ENCODE measurements around the gene SUFU. TPM values are rescaled to one million over a fixed set of nuclear protein-coding genes. Genes with fewer than 3 reads are reported as not detected.

Gene SUFU
- total and polyA plus RNA-seq, 10 donors, result 2.0 to 21.9 (median 13.0) TPM

GRCh38 chr10:102519246-102519825 lies 15.6 kb downstream of the SUFU start:
- H3K36me3 ChIP-seq, result peaks cover 0 to 79% (median 10%) of the 10 kb centered on the region in 6 donors
- TF ChIP-seq CTCF (IDR thresholded peaks at IDR 0.05 in 8 of 11, conservative IDR thresholded peaks at IDR 0.05 in 3 of 11) (no peak), POLR2A (IDR thresholded peaks at IDR 0.05) (no peak), POLR2AphosphoS5 (IDR thresholded peaks at IDR 0.05) (no peak)
- H3K4me1 ChIP-seq, result no peaks in the 10 kb centered on the region
- no peak overlapping the region for H3K27ac ChIP-seq
- intact Hi-C loops (cut with DNase I; ENCODE audit: low total_unique reads), result no loop called here
- WGBS, 5 donors, result 89 to 95% (median 93%) methylated on average over 12 of the region's 12 CpGs
- H3K27me3 ChIP-seq (replicated peaks in 1 of 7), result no peaks in the 10 kb centered on the region
- H3K9me3 ChIP-seq, result no peaks in the 10 kb centered on the region
- peak; percentile 4 for DNase-seq
- no peak overlapping the region for H3K4me3 ChIP-seq

- intact Hi-C loops (cut with DNase I; ENCODE audit: low total_unique reads), result no loop called here
- peak; percentile 1 for DNase-seq
- no peaks in the 10 kb centered on the region for H3K27me3 ChIP-seq (replicated peaks in 1 of 7)
- H3K9me3 ChIP-seq, result no peaks in the 10 kb centered on the region
- peaks cover 0 to 82% (median 6%) of the 10 kb centered on the region in 6 donors for H3K36me3 ChIP-seq
- H3K4me1 ChIP-seq, result no peaks in the 10 kb centered on the region
- no peak overlapping the region for H3K27ac ChIP-seq
- H3K4me3 ChIP-seq, result no peak overlapping the region
- TF ChIP-seq CTCF (IDR thresholded peaks at IDR 0.05 in 8 of 11, conservative IDR thresholded peaks at IDR 0.05 in 3 of 11), result no peak
- no peak for TF ChIP-seq POLR2AphosphoS5 (IDR thresholded peaks at IDR 0.05)
- TF ChIP-seq POLR2A (IDR thresholded peaks at IDR 0.05), result no peak
- 80 to 100% (median 90%) methylated on average over 1 of the region's 1 CpG for WGBS, 5 donors
These were observed 19.1 kb downstream of the SUFU start for GRCh38 chr10:102522874-102523249.

GRCh38 chr10:102523250-102524029 lies 19.7 kb downstream of the SUFU start:
- DNase-seq, result peak; percentile 27
- H3K36me3 ChIP-seq, result peaks cover 0 to 80% (median 5%) of the 10 kb centered on the region in 6 donors
- no peaks in the 10 kb centered on the region for H3K9me3 ChIP-seq
- no peaks in the 10 kb centered on the region for H3K27me3 ChIP-seq (replicated peaks in 1 of 7)
- WGBS, 5 donors, result 75 to 85% (median 84%) methylated on average over 7 of the region's 7 CpGs
- no peak for TF ChIP-seq POLR2AphosphoS5 (IDR thresholded peaks at IDR 0.05)
- no peak for TF ChIP-seq POLR2A (IDR thresholded peaks at IDR 0.05)
- no peak for TF ChIP-seq CTCF (IDR thresholded peaks at IDR 0.05 in 8 of 11, conservative IDR thresholded peaks at IDR 0.05 in 3 of 11)
- H3K4me3 ChIP-seq, result no peak overlapping the region
- H3K27ac ChIP-seq, result no peak overlapping the region
- no peaks in the 10 kb centered on the region for H3K4me1 ChIP-seq
- intact Hi-C loops (cut with DNase I; ENCODE audit: low total_unique reads), result no loop called here

- peak; percentile 8 for DNase-seq
- no peaks in the 10 kb centered on the region for H3K4me1 ChIP-seq
- no peaks in the 10 kb centered on the region for H3K9me3 ChIP-seq
- H3K36me3 ChIP-seq, result peaks cover 0 to 73% (median 5%) of the 10 kb centered on the region in 6 donors
- no peaks in the 10 kb centered on the region for H3K27me3 ChIP-seq (replicated peaks in 1 of 7)
- no peak overlapping the region for H3K27ac ChIP-seq
- H3K4me3 ChIP-seq, result no peak overlapping the region
- intact Hi-C loops (cut with DNase I; ENCODE audit: low total_unique reads), result no loop called here
- WGBS, 5 donors, result 89 to 94% (median 94%) methylated on average over 4 of the region's 4 CpGs
- TF ChIP-seq CTCF (IDR thresholded peaks at IDR 0.05 in 8 of 11, conservative IDR thresholded peaks at IDR 0.05 in 3 of 11) (no peak), POLR2AphosphoS5 (IDR thresholded peaks at IDR 0.05) (no peak), POLR2A (IDR thresholded peaks at IDR 0.05) (no peak)
These were observed 21.0 kb downstream of the SUFU start for GRCh38 chr10:102524746-102525145.

Measured in spleen (tissue), 11 donors.